GM19193 (cell line): ENCODE measurements around the gene SMARCD3.

Experiments
- POLR2A ChIP-seq: IDR thresholded peaks from 4 replicates; pipeline ENCODE4 v1.6.1; 2011; ENCODE audit not compliant: insufficient read depth, insufficient read length; ENCODE audit errors: extremely low read depth

SMARCD3 gene

DNA sequence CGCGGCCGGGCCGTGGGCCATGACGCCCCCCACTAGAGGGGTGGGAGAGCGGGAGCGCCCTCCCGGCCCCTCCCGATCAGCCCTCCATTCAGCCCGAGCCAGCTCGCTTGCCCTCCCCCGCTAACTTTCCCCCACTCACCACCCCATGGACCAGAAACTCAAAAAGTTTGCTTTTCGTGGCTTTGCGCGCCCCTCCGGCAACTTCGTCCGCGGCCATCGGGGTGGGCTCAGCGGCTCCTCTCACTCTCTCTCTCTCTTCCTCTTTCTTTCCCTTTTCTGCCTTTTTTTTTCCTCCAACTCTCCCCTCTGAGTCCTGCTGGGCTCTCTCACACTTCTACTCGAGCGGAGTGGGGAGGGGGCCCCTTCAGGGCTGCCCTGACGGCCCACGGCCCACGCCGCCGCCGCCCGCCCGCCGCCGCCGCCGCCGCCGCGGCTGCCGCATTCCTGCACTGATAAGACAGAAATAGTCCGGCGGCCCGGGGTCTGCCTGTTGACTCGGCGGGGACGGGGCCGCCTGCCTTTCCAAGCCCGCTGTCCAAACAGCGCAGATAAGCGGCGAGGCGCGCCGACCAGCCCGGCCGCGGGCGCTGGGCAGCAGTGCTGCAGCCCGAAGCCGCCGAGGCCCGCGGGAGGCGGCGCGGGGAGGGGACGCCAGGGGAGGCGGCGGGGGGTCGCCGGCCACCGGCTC lies at the start of gene SMARCD3:
TSS of gene SMARCD3 (minus strand) at position 349 of the 688 bp plus-strand sequence. CDS start at position 217, 132 bp downstream.
- no peak for TF ChIP-seq POLR2A

DNA sequence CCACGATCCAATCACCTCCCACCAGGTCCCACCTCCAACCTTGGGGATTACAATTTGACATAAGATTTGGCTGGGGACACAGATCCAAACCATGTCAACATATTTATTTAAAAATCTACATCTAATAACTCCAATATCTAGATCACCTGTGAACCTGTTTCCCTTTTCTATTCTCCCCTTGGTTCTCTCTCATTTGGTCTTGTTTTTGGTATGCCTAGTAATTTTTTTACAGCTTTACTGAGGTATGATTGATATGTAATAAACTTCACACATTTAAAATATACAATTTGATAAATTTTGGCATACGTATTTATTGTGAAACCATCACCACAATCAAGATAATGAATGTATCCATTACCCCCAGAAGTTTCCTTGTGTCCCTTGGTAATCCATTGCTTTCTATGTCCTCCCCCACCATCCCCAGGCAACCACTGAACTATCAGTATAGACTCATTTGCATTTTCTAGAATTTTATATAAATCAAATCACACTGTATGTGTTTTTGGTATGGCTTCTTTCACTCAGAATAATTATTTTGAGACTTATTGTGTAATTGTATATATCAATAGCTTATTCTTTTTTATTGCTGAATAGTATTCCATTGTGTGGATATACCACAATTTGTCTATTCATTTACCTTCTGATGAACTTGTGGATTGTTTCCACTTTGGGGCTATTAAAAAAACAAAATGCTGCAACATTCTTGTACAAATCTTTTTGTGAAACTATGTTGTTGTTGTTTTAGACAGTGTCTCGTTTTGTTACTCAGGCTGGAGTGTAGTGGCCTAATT lies 47.9 kb upstream of the SMARCD3 start:
- TF ChIP-seq POLR2A = no peak

GRCh38 chr7:151292850-151293249 lies 44.4 kb upstream of the SMARCD3 start:
- no peak for TF ChIP-seq POLR2A

DNA sequence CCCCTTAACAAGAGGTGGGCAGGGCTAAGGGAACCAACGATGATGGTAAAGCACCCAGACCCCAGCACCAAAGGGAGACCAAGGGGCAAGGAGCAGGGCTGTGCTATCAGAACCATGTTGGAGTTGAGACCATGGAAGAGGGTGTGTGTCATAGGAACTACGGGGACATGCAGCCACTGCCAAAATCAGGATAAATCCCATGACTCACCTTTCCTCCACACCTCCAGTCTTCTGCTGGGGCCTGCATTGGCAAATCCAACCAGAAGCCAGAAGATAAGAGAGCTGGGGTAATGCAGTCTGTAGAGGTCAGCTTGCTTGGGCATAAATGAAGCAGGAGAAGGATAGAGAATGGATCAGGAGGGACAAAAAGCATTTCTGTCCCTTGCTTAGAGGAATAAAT lies 42.7 kb upstream of the SMARCD3 start:
- TF ChIP-seq POLR2A = no peak

DNA sequence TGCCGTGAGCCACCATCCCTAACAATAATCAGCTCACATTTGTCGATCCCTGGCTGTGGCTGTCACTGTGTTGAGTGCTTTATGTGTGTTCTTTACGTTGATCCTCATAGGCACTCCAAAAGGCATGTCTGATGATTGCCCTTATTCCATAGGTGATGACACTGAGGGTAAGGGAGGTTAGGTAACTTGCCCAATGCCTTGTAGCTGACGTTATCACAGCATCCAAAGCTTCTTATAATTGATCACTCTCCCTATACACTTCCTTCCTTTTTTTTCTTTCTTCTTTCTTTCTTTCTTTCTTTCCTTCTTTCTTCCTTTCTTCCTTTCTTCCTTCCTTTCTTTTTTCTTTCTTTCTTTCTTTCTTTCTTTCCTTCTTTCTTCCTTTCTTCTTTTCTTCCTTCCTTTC lies 41.9 kb upstream of the SMARCD3 start:
- TF ChIP-seq POLR2A = no peak

GRCh38 chr7:151289891-151290290 lies 41.4 kb upstream of the SMARCD3 start:
- no peak for TF ChIP-seq POLR2A

- no peak for TF ChIP-seq POLR2A
These were observed 37.7 kb upstream of the SMARCD3 start for GRCh38 chr7:151286148-151286547.

- no peak for TF ChIP-seq POLR2A
These were observed 34.8 kb upstream of the SMARCD3 start for GRCh38 chr7:151283302-151283701.

DNA sequence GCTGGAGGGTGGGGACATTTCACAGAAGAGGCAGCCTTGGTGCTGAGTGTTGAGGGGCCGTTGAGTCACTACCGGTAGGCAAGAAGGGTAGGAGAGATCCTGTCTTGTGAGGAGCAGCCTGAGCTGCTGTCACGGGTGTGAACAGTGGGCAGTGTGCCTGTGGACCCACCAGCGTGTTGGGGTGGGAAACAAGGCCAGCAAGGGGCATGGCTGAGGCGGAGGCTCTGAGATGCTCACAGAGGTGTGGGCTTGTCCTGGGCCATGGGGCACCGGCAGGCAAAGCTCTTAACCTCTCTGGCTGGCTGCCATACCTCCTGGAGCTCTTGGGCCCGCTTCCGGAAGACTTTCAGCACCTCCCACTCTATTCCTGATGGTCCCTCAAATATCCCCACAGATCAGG lies 33.6 kb upstream of the SMARCD3 start:
- TF ChIP-seq POLR2A = no peak

DNA sequence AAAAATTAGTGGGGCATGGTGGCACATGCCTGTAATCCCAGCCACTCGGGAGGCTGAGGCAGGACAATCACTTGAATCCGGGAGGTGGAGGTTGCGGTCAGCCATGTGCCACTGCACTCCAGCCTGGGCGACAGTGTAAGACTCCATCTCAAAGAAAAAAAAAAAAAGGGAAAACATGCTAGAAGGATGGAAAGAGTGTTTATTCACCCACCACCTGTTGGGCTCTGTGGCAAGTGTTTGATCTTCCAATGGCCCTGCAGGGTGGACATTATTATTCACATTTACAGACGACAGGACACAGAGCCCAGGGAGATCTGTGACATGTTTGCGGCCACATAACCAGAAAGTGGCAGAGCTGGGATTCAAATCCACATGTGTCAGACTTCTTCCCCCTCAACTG lies 33.2 kb upstream of the SMARCD3 start:
- TF ChIP-seq POLR2A = no peak

DNA sequence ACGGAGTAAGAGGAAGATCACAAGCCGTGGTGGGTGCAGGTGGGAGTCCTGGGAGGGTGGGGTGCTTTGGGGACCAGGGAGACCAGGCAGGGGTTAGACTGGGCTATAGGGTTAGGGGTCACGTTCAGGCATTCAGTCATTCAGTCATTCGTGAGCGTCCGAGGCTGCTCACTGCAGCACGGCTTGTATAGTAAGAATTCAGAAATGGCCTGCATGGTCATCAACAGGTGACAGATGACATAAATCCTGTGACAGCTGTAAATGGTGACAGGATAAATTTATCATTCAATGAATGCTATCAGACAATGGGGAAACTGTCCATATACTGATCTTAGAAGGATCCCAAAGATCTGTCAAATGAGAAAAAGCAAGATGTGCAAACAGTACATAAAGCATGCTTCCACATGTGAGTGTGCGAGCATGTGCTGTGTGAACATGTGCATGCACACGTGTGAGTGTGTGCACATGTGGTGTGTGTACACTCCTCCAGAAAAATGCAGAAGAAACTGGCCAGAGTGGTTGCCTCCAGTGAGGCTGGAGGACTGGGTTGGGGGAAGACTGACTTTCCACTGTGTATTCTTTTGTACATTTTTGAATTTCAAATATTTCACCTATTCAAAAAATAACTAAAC lies 32.0 kb upstream of the SMARCD3 start:
- no peak for TF ChIP-seq POLR2A

DNA sequence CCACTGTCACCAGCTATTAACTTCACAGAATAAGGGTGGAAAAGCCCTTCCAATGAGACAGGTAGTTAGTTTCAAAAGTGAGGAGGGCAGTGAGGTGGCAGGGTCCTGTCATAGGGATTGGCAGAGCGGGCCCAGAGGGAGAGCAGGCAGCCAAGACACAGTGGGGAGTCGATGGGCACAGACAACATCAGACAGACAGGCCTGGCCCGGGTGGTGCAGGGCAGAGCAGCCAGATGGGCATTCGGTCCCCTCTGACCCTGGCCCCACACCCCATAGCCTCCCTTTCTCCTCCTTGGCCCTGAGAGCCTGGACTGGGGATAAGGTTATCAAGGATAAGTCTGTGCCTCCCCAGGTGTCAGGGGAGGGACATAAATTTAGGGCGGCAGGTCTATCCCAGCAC lies 31.4 kb upstream of the SMARCD3 start:
- no peak for TF ChIP-seq POLR2A

GRCh38 chr7:151278949-151279348 lies 30.5 kb upstream of the SMARCD3 start:
- TF ChIP-seq POLR2A = no peak

DNA sequence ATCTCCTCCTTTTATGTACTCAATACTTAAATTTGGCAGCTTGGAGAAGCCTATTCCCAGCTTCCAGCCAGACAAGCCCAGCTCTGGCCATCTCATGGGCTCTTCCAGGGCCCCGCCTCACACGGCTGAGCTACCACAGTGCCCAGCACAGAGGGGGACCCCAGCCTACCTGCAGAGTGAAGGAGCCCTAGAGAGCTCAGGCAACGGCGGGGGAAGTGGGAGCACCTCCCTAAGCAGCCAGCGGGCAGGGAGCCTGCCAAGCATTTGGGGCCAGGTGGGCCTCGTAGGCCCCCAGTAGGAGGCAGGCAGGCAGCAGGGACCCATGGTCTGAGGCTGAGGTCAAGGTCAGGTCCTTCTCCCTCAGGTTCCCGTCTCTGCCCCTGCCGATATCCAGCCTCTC lies 29.1 kb upstream of the SMARCD3 start:
- no peak for TF ChIP-seq POLR2A

- TF ChIP-seq POLR2A = no peak
These were observed 28.4 kb upstream of the SMARCD3 start for GRCh38 chr7:151276666-151277590.
